Progenitor cell of endocrine pancreas (in vitro differentiated cells): ENCODE data around the gene BICC1. TPM values are rescaled to one million over a fixed set of nuclear protein-coding genes. Genes with fewer than 3 reads are reported as not detected.
"Not testable (repeated sequence)": the region's sequence is repeated elsewhere in the genome, so short reads cannot be mapped to it uniquely, and the experiment has no call there.

Experiments
- DNase-seq: peaks from one replicate; pipeline ENCODE4 v3.0.0; 2021; ENCODE audit warnings: low spot score; ENCODE audit not compliant: unreplicated experiment
- H3K27ac Mint-ChIP-seq: 2 replicates; pipeline ENCODE4 v1.8.0; 2021; ENCODE audit warnings: mild to moderate bottlenecking, moderate library complexity, mixed read lengths
- H3K27me3 Mint-ChIP-seq: 2 replicates; pipeline ENCODE4 v1.8.0; 2021; ENCODE audit warnings: mixed read lengths
- H3K36me3 Mint-ChIP-seq: 2 replicates; pipeline ENCODE4 v1.8.0; 2022; ENCODE audit warnings: mixed read lengths; ENCODE audit not compliant: insufficient read depth
- H3K4me1 Mint-ChIP-seq: 2 replicates; pipeline ENCODE4 v1.8.0; 2021; ENCODE audit warnings: low read depth, mixed read lengths
- H3K4me3 Mint-ChIP-seq: 2 replicates; pipeline ENCODE4 v1.8.0; 2021; ENCODE audit warnings: low read depth, mild to moderate bottlenecking, moderate library complexity, mixed read lengths
- H3K9me3 Mint-ChIP-seq: 2 replicates; pipeline ENCODE4 v1.8.0; 2021; ENCODE audit warnings: low read depth, mixed read lengths
- total RNA-seq: library from RNA; stranded (reverse); gene quantifications from 2 replicates; pipeline ENCODE4 v1.2.1, GENCODE V29; 2021
- TF ChIP-seq, protein P1 (sequence below): fragments of 200-600 bp; sonication (generic); IDR thresholded peaks from one replicate; pipeline ENCODE4 v1.5.0; 2021; ENCODE audit warnings: antibody characterized with exemption, mild to moderate bottlenecking; ENCODE audit not compliant: unreplicated experiment

BICC1 gene
- total RNA-seq, 1 donor from 2014 or later = 4.9 TPM

DNA sequence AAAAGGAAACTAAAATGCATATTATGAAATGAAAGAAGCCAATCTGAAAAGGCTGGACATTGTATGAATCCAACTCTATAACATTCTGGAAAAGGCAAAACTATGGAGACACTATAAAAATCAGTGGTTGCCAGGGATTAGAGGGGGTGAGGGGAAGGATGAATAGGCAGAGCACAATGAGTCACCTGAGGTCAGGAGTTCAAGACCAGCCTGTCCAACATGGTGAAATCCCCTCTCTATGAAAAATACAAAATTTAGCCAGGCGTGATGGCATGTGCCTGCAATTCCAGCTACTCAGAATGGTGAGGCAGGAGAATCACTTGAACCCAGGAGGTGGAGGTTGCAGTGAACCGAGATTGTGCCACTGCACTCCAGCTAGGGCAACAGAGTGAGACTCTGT, 338.9 kb downstream of the BICC1 start:
- TF ChIP-seq, protein P1, sequence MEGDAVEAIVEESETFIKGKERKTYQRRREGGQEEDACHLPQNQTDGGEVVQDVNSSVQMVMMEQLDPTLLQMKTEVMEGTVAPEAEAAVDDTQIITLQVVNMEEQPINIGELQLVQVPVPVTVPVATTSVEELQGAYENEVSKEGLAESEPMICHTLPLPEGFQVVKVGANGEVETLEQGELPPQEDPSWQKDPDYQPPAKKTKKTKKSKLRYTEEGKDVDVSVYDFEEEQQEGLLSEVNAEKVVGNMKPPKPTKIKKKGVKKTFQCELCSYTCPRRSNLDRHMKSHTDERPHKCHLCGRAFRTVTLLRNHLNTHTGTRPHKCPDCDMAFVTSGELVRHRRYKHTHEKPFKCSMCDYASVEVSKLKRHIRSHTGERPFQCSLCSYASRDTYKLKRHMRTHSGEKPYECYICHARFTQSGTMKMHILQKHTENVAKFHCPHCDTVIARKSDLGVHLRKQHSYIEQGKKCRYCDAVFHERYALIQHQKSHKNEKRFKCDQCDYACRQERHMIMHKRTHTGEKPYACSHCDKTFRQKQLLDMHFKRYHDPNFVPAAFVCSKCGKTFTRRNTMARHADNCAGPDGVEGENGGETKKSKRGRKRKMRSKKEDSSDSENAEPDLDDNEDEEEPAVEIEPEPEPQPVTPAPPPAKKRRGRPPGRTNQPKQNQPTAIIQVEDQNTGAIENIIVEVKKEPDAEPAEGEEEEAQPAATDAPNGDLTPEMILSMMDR = no peak
- no peak overlapping the region for H3K27ac Mint-ChIP-seq

DNA sequence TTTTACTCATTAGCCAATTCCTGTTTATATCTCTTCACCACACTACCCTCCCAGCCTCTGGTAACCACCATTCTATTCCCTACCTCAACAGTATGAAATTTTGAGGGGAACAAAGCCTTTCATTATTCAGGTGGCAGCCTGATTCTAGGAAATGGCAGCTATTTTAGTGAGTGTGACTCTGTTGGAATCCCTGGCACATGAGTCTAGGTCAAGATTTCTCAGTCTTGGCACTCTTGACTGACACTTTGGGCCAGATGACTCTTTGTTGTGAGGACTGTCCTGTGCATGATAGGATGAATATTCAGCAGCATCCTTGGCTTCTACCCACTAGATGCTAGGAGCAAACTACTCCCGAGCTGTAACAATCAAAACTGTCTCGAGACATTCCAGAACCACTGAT, 341.0 kb downstream of the BICC1 start:
- TF ChIP-seq, protein P1 = no peak
- Mint-ChIP-seq H3K27ac (no peak overlapping the region), H3K4me1 (peaks cover 2% of the 10 kb centered on the region), H3K4me3 (no peak overlapping the region), H3K36me3 (no peaks in the 10 kb centered on the region), H3K9me3 (peaks cover 7% of the 10 kb centered on the region), H3K27me3 (no peaks in the 10 kb centered on the region)
- no peak for DNase-seq

More for the DNA sequence above, 338.9 kb downstream of the BICC1 start:
- peaks cover 4% of the 10 kb centered on the region for H3K9me3 Mint-ChIP-seq
- peaks cover 1% of the 10 kb centered on the region for H3K4me1 Mint-ChIP-seq
- H3K27me3 Mint-ChIP-seq = no peaks in the 10 kb centered on the region
- no peak overlapping the region for H3K4me3 Mint-ChIP-seq
- no peaks in the 10 kb centered on the region for H3K36me3 Mint-ChIP-seq
- no peak for DNase-seq

DNA sequence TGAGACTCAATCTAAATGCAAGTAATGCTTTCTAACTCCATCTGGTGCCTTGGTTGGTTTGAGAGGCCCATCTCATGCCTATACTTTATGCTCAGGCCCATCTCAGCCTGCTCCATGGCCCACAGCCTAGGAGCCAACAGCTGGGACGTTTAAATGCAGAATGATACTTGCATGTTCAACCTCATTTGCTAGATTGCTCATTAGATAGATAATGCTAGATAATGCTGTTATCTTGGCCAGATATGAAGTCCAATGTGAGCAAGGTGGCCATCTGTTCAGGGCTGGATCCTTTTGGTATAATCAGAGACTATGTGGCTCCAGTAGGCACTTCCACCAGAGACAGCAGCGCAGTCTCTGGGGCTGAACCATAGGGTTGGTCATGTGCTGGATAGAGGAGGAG, 342.1 kb downstream of the BICC1 start:
- peaks cover 10% of the 10 kb centered on the region for H3K9me3 Mint-ChIP-seq
- no peak overlapping the region for H3K27ac Mint-ChIP-seq
- no peaks in the 10 kb centered on the region for H3K27me3 Mint-ChIP-seq
- DNase-seq = no peak
- TF ChIP-seq, protein P1 = no peak
- peaks cover 2% of the 10 kb centered on the region for H3K4me1 Mint-ChIP-seq
- no peak overlapping the region for H3K4me3 Mint-ChIP-seq
- H3K36me3 Mint-ChIP-seq = no peaks in the 10 kb centered on the region

DNA sequence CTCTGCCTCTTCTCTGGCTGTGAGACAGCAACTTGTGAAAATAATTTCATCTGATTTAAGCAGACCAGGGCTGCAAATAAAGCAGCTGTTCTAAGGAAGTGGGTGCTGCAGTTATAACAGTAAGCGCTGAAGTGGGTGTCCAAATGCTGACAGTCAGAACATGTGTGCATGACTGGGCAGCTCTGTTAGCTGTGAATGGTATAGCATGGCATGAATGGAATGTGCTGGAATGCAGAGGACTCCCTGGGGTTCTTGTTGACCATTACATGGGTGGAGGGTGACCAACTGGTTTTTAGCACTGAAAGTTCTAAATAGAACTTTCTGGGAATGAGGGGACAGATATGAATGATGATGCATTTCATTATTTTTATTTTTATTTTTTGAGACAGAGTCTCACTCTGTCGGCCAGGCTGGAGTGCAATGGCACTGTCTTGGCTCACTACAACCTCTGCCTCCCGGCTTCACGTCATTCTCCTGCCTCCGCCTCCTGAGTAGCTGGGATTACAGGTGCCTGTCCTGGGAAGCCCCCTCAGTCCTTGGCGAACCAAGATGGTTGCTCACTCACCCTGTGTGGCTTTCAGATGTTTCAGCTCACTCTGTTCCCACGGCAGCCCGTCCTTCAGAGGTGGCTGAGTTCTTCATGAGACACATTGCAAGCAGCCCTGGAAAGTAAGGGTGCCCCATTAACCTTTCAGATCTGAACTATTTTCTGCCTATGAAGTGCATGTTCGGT, 344.0 kb downstream of the BICC1 start:
- peaks cover 10% of the 10 kb centered on the region for H3K9me3 Mint-ChIP-seq
- H3K4me3 Mint-ChIP-seq = no peak overlapping the region
- no peaks in the 10 kb centered on the region for H3K36me3 Mint-ChIP-seq
- no peaks in the 10 kb centered on the region for H3K27me3 Mint-ChIP-seq
- H3K27ac Mint-ChIP-seq = peak overlapping the region; percentile 54
- TF ChIP-seq, protein P1 = no peak
- no peak for DNase-seq
- peaks cover 2% of the 10 kb centered on the region for H3K4me1 Mint-ChIP-seq

DNA sequence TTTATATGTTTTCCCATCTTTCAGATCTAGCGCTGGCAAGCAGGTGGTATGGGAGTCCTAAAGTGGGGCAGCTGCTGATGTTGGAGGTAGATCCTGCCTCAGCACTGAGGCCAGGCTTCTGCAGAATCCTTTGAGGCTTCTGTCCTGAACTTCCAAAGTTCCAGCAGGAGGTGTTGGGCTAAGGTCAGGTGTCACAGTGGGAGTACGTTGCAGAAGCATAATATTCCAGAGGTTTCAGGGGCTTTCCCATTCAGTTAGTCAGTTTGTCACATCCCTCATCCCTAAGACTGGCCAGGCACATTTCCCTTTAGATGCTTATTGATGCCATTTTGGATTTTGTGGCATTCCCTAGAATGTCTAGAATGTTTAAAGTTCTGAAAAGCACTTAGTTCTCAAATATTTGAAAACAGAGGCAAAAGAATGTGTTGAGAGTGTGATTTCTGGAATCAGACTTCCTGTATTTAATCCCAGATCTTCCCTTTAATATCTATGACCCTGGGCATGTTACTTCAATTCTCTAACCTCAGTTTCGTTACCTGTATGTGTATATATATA, 344.7 kb downstream of the BICC1 start:
- DNase-seq = no peak
- TF ChIP-seq, protein P1 = no peak
- Mint-ChIP-seq H3K27ac (no peak overlapping the region), H3K4me1 (peaks cover 2% of the 10 kb centered on the region), H3K4me3 (no peak overlapping the region), H3K36me3 (no peaks in the 10 kb centered on the region), H3K27me3 (no peaks in the 10 kb centered on the region), H3K9me3 (peaks cover 10% of the 10 kb centered on the region)

DNA sequence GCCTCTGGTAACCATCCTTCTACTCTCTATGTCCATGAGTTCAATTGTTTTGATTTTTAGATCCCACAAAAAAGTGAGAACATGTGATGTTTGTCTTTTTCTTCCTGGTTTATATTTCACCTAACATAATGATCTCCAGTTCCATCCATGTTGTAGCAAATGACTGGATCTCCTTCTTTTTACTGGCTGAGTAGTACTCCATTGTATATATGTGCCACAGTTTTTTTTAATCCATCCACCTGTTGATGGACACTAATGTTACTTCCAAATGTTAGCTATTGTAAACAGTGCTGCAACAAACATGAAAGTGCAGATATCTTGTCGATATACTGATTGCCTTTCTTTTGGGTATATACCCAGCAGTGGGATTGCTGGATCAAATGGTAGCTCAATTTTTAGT, 345.5 kb downstream of the BICC1 start:
- H3K27ac Mint-ChIP-seq, H3K27me3 Mint-ChIP-seq, H3K9me3 Mint-ChIP-seq, H3K4me3 Mint-ChIP-seq, H3K4me1 Mint-ChIP-seq, DNase-seq, H3K36me3 Mint-ChIP-seq: not testable (repeated sequence)
